COLO668 (cell line): Measurements from ENCODE around the gene ELOB.

Source experiments
- DNase-seq: peaks from one replicate; lab custom pipeline; 2025; ENCODE audit not compliant: unreplicated experiment; lab: John Stamatoyannopoulos, UW

Gene ELOB

DNA sequence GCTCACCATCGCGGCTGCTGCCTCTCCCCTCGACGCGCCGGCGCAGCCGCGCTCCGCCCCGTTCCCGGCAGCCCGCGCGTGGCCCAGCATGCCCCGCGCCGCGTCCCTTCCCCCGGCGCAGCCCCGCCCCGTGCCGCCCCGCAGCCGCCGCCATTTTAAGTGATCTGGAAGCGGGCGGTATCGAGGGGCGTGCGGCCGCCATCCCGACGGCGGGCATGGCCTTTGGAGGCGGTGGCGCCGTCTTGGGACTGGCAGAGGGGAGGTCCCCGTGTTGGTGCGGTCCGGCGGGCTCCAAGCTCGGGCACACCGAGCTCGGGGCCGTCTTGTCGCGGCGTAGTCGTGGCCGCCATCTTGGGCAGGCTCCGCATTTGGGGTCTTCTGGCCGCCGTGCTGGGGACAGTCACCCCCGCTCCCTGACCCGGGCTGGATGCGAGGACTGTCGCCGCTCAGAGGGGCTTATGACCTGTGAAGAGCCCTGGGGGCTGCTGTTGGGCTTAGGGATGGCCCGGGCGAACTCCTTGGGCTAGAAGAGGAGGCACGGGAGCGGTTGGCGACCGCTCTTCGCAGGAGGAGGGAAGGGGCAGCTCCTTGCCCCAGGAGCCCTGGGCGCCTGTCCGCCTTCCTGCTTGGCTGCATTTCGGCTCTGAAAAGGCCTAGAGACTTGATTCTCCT, at the start of gene ELOB:
TSS of gene ELOB (minus strand) at position 50 of the 672 bp plus-strand sequence. CDS start at position 9, 41 bp downstream.
- DNase-seq = peak; percentile 94

DNA sequence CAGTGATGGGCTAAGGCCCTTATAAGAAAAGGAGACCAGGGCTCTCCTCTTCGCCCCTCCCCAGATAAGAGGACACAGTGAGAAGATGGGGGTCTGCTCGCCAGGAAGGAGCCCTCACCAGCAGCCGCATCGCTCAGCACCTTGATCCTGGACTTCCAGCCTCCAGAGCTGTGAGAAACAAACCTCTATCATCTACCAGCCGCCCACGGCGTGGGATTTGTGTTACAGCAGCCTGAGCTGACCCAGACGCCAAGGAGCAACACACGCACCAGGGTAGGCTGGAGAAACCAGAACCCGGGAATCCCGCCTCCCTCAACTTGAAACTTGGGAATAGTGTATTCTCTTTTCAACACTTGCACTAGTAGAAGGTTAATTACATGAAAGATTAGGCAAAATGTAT, 48.8 kb upstream of the ELOB start:
- no peak for DNase-seq

- no peak for DNase-seq
These were observed 48.1 kb upstream of the ELOB start for GRCh38 chr16:2825049-2825742.

GRCh38 chr16:2824626-2825025, 47.5 kb upstream of the ELOB start:
- DNase-seq = no peak

- DNase-seq = no peak
These were observed 45.4 kb upstream of the ELOB start for GRCh38 chr16:2822496-2822895.

DNA sequence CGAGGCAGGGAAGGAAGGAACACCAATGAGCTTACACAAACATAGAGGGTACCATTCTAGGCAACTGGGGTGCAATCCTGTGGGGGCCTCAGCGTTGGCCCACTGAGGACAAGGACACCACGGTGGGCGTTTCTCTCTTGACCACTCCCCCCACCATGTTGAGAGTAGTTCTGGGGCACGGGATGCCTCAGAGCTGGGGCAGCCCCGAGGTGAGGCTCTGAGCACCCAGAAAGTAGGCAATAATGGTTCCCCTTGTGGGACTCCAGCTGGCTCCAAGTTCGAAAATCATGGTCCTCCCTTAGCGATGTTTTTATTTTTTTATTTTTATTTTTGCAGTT, 45.0 kb upstream of the ELOB start:
- DNase-seq = no peak

DNA sequence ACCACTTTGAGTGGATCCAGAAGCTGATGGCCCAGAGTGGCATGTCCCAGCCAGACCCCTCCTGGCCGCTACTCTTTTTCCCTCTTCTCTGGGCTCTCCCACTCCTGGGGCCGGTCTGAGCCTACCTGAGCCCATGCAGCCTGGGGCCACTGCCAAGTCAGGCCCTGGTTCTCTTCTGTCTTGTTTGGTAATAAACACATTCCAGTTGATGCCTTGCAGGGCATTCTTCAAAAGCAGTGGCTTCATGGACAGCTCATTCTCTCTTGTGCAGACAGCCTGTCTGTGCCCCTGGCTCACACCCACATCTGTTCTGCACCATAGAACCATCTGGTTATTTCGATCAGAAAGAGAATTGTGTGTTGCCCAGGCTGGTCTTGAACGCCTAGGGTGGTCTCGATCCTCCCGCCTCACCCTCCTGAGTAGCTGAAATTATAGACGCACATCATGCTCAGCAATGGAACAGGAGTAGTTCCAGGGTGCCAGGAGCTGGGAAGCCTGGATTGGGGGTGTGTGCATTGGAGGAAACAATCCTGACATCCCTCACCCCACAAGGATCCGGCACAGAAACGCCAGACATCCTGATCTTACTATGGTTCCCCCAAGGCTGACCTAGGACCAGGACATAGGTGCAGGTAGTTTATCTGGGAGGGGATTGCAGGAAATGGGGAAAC, 44.5 kb upstream of the ELOB start:
- DNase-seq = no peak

- no peak for DNase-seq
These were observed 43.9 kb upstream of the ELOB start for GRCh38 chr16:2820836-2821486.

DNA sequence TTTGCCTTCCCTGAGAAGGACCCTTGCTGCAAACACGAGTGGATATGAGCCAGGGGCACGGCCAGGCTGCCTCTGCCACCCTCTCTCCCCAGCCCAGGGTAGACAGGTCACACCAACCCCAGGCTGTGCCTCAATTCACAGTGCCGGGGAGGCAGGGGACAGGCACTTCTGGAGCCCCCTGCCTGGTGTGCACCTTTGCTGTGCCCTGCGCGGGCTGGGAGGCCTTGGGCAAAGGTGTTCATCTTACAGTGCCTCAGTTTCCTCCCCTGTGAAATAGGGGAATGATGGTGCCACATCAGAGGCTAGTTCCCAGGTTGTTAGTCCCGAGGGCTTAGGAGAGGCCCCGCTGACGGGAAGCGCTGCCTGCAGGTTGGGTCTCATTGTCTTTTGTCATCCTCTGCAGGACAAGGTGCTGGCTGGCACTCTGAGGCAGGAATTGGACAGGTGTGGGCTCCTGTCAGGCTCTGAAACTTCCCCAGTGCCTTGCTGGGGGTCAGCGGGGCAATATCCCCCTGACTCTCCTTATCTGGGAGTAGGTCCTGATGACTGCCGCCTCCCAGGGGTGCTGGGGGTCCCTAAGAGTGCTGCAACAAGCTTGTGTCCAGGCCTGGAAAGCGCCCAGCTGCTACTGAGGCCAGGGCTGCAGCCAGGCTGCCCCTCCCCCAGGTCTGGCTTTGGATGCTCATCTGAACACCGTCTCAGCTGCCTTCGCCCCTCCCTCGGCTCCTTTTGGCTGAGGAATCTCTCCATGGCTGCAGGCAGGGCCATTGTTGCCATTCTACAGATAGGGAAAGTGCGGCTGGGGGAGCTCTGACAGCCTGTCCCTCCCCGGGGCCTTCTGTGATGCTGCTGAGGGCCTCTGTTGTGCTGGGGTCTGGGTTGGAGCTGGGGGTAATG, 43.1 kb upstream of the ELOB start:
- no peak for DNase-seq

DNA sequence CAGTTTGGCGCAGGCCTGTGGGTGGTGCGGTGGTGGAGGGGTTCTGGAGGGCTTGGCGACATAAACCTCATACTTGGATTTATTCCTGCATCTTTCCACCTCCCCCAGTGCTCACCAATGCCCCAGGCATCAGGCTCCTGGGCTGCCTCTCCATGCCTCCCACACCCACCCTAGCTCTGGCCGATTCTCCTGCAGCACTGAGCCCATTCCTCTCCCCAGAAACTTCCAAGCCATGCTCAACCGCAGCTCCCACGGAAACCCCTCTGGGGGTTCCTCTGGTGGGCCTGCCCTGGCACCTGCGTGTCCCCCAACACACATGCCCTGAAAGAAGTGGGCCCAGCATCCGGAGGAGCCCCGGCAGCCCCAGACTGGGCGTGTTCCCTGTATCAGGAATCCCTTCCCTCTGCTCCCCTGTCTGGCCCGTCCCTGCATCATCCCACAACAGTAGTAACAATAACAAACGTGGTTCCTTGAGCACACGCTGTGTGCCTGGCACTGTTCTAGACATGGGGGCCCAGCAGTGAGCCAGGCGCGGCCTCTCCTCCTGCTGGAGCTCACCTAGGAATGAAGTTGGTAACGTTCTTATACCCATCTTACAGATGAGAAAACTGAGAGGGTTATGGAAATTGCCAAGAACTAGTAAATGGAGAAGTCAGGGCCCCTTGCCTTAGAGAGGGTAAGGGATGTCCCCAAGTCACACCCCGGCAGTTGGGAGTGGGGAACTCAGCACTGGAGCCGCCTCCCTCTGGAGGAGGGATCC, 42.3 kb upstream of the ELOB start:
- DNase-seq = no peak

- DNase-seq = no peak
These were observed 41.3 kb upstream of the ELOB start for GRCh38 chr16:2818272-2818876.

- DNase-seq = no peak
These were observed 40.5 kb upstream of the ELOB start for GRCh38 chr16:2817340-2818271.

DNA sequence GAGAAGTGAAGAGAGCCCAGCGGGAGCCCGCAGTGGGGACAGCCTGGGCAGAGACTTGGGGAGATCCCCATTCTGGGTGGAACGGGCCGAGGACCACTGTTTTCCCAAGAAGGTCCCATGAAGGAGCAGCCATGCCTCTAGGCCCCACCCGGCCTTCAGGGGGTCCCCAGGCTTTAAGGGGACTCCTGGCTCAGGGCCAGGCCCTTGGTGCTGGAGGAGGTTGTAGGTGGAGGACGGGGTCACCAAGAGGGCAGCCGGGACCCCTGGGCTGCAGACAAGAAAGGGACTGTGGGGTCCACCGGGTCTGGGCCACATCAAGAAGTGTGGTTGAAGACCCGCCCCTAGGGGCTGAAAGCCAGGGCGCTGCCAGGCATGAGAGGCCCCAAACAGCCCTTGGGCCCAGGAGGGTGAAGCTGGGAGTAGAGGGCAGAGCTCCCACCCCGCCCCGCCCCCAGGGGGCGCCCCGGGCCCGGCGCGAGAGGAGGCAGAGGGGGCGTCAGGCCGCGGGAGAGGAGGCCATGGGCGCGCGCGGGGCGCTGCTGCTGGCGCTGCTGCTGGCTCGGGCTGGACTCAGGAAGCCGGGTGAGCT, 39.8 kb upstream of the ELOB start, which contains the start of gene PRSS21:
TSS of gene PRSS21 (plus strand) at position 487 of the 589 bp plus-strand sequence. CDS start at position 519, 32 bp downstream.
- DNase-seq = no peak

DNA sequence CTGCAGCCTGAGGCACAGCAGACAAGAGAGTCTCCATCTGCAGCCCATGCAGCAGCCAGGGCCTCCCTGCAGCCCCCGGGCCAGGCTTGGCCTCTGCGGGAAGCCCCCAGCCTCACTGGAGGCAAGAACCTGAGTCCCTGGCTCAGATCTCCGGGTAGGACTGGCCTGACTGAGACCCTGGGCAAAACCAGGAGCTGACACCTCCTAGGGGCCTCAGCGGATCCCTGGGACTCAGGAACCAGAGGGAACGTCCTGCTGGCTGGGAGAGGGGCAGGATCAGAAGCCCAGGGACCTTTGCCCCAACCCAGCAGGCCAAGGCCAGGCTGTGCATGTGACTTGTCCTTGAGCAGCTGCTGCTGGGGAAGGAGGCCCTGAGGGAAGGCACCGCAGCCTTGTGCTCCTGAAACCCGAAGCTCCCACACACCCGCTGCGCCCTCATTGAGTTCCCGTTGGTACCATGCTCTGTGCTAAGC, 38.3 kb upstream of the ELOB start:
- no peak for DNase-seq

- DNase-seq = no peak
These were observed 37.6 kb upstream of the ELOB start for GRCh38 chr16:2814551-2815298.

- DNase-seq = no peak
These were observed 36.7 kb upstream of the ELOB start for GRCh38 chr16:2813771-2814221.
